Right lung (tissue), 5 donors: ENCODE data around the gene TRPM5. TPM values are rescaled to one million over a fixed set of nuclear protein-coding genes. Genes with fewer than 3 reads are reported as not detected.
A peak's percentile ranks its signal among the peaks of the same experiment; 100 is the strongest.

Source experiments
- DNase-seq, 2 donors: peaks; one replicate each; pipeline ENCODE4 v3.0.0-alpha.2; 2013
- polyA plus RNA-seq, 5 donors: library from polyadenylated mRNA; unstranded; fragments of 120-200 nt; gene quantifications; one replicate each; pipeline versions ENCODE4 v1.2.1 to v1.2.3, GENCODE V29; 2013; ENCODE audit warnings: inconsistent platforms in 1 of 5, low replicate concordance in 1 of 5; ENCODE audit not compliant: insufficient read length in 5 of 5, insufficient read depth in 1 of 5

TRPM5 gene
- polyA plus RNA-seq, 5 donors, result 0.10 to 0.29 (median 0.13) TPM

DNA sequence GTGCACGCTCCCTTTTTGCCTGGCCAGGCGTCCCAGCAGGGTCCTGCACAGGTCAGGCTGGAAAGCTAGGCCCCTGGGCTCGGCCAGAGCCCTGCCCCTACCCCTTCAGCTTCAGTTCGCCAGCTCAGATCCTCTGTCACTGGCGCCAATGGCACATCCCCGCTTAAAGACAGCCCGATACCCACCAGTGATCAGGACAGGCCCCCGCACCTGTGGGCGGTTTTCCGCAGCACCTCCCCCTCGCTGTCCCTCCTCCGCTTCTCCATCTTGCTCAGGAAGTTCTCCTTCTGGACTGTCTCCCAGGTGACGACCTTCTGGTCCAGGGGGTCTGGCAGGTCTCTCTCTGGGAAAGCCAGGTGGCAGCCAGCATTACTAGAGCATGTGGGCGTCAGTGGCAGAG is 37.9 kb downstream of the TRPM5 start:
- DNase-seq, result no peak

DNA sequence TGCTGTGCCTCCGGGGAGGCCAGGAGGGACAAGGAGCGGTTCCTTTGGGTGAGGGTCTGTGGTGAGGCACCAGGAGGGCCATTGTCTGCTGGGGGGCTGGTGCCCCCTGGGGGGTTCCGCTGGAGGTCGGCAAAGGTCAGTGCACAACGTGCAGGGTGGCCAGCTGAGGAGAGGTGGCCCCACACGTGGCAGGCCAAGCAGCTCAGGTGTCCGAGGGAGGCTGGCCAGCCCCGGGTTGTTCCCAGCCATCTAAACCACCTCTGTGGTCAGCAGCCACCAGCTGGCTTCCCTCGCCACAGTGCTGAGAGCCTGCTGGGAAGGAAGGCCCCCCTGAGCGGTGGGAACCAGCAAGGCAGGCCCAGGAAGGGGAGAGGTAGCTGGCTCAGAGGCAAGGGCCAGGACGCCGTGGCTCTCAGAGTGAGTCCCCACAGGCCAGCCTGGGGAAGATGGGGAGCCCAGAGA is 39.5 kb downstream of the TRPM5 start:
- no peak for DNase-seq

DNA sequence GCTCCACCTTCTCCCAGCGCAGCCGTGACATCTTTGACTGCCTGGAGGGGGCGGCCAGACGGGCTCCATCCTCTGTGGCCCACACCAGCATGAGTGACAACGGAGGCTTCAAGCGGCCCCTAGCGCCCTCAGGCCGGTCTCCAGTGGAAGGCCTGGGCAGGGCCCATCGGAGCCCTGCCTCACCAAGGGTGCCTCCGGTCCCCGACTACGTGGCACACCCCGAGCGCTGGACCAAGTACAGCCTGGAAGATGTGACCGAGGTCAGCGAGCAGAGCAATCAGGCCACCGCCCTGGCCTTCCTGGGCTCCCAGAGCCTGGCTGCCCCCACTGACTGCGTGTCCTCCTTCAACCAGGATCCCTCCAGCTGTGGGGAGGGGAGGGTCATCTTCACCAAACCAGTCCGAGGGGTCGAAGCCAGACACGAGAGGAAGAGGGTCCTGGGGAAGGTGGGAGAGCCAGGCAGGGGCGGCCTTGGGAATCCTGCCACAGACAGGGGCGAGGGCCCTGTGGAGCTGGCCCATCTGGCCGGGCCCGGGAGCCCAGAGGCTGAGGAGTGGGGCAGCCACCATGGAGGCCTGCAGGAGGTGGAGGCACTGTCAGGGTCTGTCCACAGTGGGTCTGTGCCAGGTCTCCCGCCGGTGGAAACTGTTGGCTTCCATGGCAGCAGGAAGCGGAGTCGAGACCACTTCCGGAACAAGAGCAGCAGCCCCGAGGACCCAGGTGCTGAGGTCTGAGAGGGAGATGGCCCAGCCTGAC is 41.2 kb downstream of the TRPM5 start:
- DNase-seq, result no peak

DNA sequence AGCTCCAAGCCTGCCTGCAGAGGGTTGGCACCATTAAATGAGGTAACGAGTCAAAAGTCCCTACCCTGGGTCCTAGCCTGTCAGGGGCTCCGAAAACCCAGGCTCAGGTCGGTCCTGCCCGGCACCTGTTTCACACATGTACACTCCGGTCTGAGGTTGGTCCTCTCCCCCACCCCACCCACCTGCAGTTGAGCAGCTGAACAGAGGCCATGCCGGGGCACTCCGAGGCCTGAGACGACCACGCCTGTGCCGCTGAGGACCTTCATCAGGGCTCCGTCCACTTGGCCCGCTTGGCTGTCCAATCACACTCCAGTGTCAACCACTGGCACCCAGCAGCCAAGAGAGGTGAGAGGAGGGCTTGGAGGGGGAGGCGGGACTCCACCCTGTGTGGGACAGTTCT is 42.2 kb downstream of the TRPM5 start:
- no peak for DNase-seq

DNA sequence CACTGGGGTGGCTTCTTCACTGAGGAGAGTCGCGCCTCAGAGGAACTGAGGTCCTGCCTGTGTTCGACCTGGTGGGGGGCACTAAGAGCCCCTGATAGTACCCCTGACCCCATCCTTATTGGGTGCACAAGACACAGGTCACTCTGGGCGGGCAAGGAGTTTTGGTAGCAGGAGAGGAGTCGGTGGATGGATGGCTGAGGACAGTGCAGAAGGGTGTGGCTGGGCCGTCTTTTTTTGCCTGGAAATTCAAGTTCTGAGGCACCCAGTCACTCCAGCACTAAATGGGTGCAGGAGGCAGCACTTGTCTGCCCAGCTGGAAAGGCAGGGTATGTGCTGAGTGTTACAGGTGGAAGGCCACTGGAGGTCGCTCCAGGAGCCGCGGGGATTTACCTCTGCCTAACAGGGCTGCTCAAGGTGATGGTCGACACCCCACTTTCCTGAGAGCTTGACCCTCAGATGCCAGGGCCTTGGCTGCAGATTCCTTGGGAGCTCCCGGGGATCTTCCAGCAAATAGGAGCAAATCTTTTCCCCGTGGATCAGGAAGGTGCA is 42.8 kb downstream of the TRPM5 start:
- DNase-seq, result no peak

DNA sequence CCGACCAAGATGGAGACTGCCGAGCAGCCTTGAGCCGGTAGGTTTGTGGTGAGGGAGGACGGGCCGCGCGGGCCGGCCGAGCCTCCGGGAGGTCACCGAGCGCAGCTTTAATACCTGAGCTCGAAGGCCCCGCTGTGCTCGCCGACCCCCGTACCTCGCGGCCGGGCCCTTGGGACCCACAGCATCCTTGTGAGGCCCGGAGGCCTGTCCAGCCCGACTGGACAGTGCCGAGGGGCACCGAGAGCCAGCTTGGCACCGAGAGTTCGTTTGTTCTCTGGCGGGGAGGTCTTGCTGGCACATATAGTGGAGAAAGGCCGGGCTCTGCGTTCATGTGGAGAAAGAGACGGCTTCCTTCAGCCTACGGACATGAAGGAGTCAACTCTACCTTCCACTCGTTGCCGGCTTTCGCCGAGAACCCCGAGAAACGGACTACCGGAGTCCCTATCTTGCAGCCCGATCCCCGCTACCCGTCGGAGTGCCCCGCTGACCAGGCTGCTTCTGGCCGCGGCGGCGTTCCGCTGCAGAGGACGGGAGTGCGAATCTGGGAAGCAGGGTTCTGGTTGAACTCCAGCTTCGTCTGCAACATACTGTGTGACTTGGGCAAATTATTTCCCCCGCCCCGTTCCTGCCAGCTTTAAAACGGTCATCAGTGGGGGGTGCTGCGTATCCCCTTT is 43.4 kb downstream of the TRPM5 start:
- DNase-seq, result no peak

DNA sequence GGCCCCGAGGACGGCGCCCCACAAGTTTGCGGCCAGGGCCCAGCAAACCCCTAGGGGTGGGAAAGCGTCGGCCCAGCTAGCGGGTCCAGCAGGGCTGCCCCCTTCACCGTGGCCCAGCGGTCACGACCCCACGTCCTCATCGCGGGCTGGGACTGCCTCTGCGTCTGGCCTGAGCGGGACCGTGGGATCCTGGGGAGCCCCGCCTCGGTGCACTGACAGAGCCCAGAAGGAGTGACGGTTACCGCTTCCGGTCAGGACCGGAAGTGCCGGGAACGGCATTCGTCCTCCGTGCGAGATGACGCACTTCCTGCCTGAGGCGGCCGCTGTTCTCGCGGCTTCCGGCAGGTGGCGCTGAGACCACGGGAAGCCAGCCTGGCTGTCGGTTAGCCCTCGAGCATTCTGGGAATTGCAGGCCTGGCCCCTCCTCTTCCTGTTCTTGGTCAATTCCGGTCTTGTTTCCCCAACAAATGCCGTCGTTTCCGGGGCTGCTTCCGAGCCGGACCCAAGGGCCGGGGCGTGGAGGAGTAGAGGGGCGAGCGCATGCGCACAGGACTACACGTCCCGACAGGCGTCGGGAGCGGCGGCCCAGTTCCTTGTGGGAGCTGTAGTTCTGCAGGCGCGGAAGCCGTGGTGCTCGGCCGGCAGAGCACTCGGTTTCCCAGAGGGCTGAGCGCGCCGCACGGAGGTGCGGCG is 44.1 kb downstream of the TRPM5 start, which contains the start of gene TSSC4:
TSS of gene TSSC4 (plus strand) at position 682 of the 693 bp plus-strand sequence. CDS start 1,884 bp downstream, outside the sequence.
- DNase-seq, result peak; percentile 100

DNA sequence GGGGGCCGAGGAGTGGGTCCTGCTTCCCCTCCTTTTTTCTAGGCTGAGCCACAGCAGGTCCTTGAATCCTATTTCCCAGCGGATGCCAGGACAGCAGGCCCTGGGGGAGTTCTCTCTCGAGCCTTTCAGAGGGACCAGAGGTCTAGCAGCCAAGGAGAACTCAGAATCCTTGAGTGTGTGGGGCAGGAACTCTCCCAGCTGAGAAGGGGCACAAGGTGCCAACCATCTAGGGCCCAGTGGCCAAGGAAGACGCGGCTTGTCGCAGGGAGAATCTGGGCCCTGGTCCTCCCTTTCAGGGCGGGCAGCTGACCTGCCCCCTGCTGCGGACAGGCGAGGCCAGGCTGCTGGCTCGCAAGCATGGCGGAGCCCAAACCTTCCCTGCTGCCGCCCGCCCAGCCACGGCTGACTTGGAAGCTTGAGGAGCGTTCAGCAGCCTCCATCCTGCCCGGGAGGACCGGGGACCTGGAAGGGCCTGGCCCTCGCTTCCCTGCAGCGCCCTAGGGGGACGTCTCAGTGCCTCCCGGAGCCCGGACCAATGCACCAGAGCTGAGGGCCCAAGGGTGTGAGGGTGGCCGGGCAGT is 44.7 kb downstream of the TRPM5 start:
- DNase-seq, result no peak

DNA sequence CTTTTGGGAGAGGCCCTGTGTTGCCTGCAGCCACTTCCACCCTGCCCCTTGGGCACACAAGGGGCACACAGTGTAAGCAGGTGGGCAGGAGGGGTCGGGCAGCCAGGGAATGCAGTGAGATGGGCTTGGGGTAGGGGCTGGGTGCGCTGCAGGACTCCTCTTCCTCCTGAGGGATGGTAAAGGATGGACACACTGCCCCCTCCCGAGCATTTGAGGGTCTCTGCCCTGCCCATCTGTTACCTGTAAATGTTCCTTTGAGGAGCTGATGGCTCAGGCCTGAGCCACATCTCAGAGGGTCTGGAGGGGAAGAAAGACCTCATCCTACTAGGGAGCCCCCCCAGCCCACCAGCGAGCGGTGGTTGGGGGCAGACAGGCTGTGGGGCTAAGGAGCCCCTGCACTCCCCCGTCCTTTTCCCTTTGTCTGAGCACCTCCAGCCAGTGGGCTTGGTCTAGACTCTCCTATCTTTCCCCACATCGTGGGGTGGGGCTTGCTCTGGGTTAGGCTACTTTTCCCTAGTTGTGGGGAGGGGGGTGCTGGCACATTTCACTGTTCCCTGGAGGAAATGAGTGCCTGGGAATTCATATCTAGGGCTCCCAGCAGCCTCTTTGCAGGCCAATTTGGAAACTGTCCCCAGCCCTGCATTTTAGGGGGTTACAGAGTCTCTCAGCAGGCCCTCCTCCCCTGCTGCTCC is 45.5 kb downstream of the TRPM5 start:
- DNase-seq, result no peak

DNA sequence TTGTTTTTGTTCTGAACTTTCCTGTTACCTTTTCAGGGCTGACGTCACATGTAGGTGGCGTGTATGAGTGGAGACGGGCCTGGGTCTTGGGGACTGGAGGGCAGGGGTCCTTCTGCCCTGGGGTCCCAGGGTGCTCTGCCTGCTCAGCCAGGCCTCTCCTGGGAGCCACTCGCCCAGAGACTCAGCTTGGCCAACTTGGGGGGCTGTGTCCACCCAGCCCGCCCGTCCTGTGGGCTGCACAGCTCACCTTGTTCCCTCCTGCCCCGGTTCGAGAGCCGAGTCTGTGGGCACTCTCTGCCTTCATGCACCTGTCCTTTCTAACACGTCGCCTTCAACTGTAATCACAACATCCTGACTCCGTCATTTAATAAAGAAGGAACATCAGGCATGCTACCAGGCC is 47.3 kb downstream of the TRPM5 start:
- no peak for DNase-seq

DNA sequence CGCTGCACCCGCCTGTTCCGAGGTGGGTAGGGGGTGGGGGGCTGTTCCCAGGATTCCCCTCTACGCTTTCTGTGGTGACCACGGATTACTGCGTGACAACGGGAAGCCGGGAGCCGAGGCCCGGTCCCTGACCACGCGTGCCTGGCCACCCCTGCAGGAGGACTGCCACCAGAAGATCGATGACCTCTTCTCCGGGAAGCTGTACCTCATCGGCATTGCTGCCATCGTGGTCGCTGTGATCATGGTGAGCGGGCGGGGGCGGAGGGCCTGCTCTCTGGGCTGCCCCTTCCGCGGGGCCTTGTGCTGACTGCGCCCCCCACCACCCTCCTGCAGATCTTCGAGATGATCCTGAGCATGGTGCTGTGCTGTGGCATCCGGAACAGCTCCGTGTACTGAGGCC is 47.8 kb downstream of the TRPM5 start:
- no peak for DNase-seq

DNA sequence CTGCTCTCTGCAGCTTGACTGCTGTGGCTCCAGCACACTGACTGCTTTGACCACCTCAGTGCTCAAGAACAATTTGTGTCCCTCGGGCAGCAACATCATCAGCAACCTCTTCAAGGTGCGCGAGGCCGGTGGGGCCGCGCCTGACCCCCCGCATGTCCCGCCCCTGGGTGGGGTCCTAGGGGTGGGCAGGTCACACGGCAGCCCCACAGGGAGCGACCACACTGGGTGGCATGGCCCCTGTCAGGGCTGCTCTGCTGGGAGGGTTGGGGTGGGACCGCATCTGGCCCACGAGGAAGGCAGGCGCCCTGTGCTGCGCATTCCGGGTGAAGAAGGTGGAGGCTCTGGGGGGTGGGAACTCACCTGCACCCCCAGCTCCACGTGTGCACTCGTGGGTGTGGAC is 48.5 kb downstream of the TRPM5 start:
- DNase-seq, result no peak

DNA sequence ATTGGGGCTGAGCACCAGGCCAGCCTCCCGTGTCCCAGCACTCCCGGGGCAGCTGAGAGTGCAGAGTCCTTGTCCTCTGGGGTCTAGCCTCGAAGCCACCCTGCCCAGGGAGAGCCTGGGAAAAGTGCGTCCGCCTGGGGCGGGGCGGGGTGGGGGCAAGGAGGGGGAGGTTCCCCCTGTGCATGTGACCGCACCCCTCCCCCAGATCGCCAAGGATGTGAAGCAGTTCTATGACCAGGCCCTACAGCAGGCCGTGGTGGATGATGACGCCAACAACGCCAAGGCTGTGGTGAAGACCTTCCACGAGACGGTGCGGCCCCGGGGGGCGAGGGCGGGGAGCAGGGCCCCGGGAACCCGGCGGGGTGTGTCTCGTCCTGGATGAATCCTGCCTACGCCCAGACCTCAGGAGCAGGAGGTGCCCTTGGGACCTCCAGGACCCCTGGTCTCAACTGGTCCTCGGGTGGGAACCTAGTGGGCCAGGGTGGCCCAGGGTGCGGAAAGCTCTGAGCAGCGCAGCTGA is 49.0 kb downstream of the TRPM5 start:
- no peak for DNase-seq

DNA sequence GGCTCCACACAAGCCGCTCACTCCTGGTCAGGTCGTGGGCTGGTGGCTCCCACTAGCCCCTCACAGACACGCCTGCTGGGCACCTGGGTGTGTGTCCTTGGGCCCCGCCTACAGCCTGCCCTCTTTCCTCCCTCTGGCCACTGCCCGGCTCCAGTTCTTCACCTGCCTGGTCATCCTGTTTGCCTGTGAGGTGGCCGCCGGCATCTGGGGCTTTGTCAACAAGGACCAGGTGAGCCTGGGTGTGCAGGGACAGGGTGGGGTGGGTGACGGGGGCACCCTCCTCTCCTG is 49.6 kb downstream of the TRPM5 start:
- no peak for DNase-seq

Other genes starting within 250 kb of the TRPM5 start
- 1 to 10 TPM in 3 of 5 donors, under 1 TPM in 2; 0.79 to 1.5 (median 1.3) TPM for gene ASCL2, start 173.9 kb downstream of the TRPM5 start, polyA plus RNA-seq
- 1 to 10 TPM; 1.3 to 2.5 (median 1.9) TPM for gene C11orf21, start 142.6 kb downstream of the TRPM5 start, polyA plus RNA-seq
- gene TSPAN32, start 142.5 kb downstream of the TRPM5 start, polyA plus RNA-seq, result 1 to 10 TPM; 3.0 to 6.0 (median 3.9) TPM
- 100 to 1,000 TPM; 530 to 861 (median 656) TPM for gene CD81, start 67.2 kb downstream of the TRPM5 start, polyA plus RNA-seq
- 10 to 100 TPM; 17.6 to 39.0 (median 22.6) TPM for gene TSSC4, start 43.8 kb downstream of the TRPM5 start, polyA plus RNA-seq
- gene KCNQ1, start 494 bp upstream of the TRPM5 start, polyA plus RNA-seq, result 10 to 100 TPM in 2 of 5 donors, 1 to 10 TPM in 3; 6.2 to 11.5 (median 8.5) TPM